GM19351 (cell line): ENCODE results near the gene IGSF8.
"Not testable (repeated sequence)": the region's sequence is repeated elsewhere in the genome, so short reads cannot be mapped to it uniquely, and the experiment has no call there.

Experiments
- ATAC-seq: cut with Tn5 transposase; IDR thresholded peaks from one replicate; pipeline ENCODE4 v1.9.1; 2021; ENCODE audit warnings: mild to moderate bottlenecking, moderate library complexity; ENCODE audit not compliant: unreplicated experiment

The IGSF8 gene

DNA sequence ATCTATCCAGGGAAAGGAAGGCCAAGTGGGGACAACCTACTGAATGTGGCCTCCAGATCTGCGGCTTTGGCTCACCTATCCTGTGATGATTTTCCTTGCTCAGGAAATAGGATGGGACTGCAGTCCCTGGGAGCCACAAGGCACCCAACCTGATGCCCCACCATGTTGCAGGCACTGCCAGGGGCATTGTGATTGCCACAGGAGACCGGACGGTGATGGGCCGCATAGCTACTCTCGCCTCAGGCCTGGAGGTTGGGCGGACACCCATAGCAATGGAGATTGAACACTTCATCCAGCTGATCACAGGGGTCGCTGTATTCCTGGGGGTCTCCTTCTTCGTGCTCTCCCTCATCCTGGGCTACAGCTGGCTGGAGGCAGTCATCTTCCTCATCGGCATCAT lies 29.0 kb upstream of the IGSF8 start:
- ATAC-seq: no peak

DNA sequence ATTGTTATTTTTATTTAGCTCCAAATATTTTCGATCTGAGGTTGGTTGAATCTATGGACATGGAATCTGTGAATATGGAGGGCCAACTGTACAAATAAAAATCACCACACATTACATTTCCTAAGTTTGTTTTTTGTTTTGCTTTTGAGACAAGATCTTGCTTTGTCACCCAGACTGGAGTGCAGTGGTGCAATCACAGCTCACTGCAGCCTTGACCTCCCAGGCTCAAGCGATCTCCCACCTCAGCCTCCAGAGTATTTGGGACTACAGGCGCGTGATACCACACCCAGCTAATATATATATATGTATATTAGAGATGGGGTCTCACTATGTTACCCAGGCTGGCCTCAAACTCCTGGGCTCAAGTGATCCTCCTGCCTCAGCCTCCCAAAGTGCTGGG lies 27.9 kb upstream of the IGSF8 start:
- not testable (repeated sequence) for ATAC-seq

DNA sequence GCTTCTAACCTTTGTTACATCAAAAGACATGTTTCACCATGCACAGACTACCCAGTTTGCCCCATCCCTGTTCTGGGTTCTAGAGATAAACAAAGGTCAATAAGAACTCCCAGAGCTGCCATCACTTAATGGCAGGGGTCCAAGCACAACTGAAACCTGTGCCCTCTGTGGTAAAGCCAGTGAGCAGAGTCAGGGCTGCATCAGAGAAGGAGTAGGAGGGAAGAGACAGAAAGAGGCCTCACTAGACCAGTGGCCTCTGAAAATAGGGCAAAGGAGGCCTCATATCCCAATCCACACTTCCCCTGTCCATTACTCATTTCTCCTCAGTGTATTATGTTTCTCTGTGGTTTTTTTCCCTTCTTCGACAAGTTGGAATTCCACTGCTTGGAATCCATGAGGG lies 27.3 kb upstream of the IGSF8 start:
- ATAC-seq: no peak

DNA sequence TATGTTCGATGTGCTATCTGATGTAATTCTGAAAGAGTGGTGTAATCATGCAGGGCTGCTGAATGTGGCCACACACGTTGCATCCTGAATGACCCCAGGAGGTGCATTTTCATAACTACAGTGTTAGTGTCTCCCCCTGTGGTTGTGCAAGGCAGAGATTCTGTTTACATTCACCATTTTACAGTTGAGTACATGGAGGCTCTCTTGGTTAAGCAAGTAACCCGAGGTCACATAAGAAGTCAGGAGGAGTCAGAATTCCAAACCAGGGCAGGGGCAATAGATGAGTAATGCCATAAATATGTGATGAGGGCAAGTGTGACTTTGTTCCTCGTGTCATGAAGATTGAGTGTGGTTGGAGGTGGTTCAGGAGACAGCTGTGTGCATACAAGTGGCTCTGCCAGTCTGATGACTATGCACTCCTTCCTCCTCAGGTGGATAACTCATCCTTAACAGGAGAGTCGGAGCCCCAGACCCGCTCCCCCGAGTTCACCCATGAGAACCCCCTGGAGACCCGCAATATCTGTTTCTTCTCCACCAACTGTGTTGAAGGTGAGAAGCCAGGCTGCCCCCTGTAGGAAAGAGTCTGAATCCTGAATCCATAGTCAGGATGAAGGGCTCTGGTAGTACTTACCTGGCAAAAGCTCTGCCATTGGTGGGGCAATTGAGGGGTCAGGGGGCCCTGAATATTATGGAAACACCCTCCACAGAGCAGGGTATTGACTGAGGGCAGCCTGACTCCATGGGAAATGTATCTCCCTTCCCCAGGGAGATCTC lies 26.5 kb upstream of the IGSF8 start:
- ATAC-seq: no peak

DNA sequence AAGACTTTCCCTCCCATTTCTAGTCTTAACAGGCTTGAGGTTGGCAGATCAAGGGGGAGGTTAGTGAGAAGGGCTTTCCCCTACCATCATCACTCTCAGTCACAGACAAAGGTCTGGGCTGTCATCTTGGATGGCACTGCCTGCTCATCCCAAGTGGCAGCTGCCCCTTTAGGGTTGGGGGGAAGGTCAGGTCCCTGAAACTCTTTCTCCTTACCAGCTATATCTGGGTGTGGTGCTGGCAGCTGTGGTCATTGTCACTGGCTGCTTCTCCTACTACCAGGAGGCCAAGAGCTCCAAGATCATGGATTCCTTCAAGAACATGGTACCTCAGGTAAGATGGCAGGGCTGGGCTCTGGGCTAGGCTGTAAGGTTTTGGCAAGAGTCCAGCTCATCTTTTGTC lies 25.3 kb upstream of the IGSF8 start:
- no peak for ATAC-seq

DNA sequence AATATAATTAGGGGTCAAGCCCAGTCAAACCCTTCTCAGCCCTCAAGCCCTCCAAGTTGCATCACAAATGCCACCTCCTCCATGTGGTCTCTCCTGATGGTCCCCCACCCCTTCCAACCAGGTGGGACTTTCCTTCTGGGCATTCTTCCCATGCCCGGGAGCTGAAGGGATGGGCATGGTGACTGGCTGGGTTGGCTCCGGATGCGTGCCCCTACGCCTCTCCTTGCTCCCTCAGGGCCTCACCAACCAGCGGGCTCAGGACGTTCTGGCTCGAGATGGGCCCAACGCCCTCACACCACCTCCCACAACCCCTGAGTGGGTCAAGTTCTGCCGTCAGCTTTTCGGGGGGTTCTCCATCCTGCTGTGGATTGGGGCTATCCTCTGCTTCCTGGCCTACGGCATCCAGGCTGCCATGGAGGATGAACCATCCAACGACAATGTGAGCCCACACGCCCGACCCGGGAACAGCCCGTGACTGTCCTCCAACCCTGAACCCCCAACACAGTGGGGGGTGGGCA lies 24.6 kb upstream of the IGSF8 start:
- ATAC-seq: no peak

DNA sequence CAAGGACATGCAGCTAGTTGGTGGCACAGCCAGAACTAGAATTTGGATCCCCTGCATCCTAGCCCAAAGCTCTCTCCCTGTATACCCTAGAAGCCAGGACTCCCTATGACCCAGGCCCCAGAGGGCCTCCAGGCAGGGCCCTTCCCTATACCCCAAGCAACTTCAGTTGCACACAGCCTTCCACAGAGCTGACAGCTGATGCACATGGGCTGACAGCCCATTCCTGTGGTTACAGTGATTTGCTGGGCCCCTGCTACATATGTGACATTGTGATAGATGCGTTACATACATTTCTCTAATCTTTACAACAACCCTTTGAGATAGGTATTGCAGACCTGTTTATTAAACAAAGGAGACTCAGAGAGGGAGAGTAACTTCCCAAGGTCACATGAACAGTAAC lies 23.0 kb upstream of the IGSF8 start:
- no peak for ATAC-seq

DNA sequence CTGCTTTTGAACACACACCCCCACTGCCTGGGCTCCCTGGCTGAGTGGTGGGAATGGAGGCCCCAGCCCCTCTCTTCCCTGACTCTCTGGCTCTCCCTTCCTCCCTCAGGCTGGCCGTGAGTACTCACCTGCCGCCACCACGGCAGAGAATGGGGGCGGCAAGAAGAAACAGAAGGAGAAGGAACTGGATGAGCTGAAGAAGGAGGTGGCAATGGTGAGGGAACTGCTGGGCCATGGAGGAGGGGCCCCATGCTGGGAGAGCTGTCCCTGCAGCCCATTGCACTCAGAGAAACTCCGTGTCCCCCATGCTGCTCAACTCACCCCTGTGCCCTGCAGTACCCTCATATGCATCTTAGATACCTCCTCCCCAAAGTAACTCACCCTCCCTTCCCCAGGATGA lies 22.4 kb upstream of the IGSF8 start:
- ATAC-seq: no peak

DNA sequence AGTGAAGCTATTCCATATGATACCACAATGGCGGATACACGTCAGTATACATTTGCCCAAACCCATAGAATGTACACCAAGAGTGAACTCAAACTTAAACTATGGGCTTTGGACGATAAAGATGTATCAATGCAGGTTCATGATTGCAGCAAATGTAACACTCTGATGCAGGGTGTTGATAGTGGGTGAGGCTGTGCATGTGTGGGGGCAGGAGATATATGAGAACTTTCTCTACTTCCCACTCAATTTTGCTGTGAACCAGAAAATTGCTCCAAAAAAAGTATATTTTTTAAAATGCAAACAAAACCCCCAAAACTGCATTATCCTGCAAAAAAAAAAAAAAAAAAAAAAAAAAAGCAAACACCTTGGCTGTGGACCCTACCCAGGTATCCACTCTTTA lies 20.5 kb upstream of the IGSF8 start:
- ATAC-seq: no peak

DNA sequence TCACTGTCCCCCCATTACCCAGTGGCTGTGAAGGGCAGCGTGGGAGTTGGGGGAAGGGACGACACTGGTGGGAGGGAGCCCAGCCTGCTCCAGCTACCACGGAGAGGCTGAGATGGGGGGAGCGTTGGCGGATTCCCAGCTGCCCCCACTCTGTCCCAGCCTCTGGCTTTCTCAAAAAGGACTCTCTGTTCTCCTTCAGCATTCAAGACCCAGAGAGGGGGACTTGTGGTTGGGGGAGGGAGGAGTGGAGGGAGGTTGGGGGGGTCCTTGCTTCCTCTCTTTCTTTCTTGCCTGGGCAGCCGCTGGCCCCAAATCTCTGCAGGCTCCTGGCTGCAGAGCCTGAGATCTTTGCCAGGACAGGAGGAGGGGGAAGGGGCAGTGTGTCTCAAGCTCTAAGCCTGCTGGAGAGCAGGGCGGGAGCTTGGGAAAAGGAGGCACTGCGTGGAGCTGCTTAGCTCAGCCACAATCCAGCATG lies 19.3 kb upstream of the IGSF8 start:
- ATAC-seq: no peak

DNA sequence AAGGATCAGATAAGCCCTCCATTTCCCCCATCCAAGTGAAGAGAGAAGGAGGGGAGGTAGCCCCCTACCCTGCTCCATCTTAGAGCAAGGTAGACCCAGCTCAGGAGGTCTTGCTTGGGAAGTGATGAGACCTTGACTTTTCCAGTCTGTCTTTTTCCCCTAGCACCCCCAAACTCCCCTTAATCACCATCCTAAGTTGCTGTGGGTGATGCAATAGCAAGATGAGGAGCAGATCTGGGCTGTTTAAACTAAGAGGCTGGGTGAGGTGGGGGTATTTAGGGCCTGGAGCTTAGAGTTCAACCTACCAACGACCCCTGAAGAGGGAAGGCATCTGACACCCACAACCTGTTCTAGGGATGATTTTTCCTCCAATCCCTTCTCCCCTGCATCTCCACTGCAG lies 18.9 kb upstream of the IGSF8 start:
- no peak for ATAC-seq

DNA sequence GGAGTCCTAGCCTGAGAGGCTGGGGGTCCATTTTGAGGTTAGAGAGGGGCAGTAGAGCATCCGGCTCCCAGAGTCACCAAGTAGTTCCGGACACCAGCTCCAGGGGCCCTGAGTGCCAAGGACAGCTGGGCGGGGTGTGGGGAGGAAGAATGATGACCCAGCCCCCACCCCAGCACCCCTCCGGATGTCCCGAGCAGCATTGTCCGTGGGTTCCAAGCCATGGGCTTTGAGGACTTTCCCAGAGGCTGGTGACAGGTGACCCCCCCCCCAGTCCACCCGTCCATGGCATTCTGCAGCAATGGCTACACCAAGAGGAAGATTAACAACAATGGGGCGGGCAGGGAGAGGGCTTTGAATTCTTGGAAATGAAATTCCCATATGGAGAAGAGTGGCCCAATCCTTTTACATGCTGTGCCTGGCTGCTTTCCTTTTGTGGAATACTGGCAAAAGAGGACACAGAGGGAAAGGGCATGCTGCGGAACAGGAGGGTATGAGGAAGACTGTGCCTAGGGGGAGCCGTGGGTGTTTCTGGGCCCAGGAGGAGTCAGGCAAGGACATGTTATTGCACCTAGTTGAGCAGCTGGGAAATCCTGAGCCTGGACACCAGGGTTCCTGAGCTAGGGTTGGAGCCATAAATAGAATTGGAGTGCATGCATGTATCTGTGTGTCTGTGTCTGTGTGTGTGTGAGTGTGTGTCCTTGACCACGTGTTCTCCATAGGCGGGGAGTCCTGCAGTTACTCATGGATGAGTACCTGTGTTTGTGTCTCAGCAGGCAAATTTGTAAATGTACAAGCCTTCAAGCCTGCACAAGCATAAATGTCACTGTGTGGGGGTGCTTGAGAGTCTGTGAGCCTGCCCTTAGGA lies 18.1 kb upstream of the IGSF8 start:
- no peak for ATAC-seq

DNA sequence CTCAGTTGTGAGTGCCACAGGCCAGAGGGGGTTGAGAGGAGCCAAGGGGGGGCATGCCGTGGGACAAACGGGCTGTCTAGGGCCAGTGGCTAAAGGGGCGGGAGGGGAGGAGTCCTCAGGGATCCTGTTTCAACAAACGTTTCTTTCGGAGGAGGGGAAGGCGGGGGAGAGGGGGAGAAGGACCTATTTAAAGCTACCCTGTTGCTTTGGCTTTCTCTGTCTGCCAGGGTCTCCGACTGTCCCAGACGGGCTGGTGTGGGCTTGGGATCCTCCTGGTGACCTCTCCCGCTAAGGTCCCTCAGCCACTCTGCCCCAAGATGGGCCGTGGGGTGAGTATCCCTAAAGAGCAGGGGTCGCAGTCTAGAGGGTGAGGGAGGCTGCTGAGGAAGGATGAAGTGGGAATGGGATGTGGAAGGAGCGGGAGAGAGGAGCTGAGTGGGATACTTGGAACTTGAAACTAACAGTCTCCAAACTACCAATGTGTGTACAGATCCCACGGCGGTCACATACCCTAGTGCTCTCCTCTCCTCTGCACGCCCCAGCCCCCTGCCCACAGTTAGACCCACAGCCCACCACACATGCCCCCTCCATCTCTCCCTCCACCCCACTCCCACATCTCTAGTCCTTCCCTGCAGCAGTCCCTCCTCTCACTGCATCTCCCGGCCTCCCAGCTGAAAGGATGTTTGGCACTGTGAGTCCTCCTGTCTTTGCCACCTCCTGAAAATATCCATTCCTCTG lies 17.3 kb upstream of the IGSF8 start, which contains the start of gene ATP1A2:
Gene ATP1A2, plus strand, starts transcription at position 215 of the 738 bp plus-strand sequence. Its CDS starts 103 bp downstream, at position 318.
- ATAC-seq: no peak

DNA sequence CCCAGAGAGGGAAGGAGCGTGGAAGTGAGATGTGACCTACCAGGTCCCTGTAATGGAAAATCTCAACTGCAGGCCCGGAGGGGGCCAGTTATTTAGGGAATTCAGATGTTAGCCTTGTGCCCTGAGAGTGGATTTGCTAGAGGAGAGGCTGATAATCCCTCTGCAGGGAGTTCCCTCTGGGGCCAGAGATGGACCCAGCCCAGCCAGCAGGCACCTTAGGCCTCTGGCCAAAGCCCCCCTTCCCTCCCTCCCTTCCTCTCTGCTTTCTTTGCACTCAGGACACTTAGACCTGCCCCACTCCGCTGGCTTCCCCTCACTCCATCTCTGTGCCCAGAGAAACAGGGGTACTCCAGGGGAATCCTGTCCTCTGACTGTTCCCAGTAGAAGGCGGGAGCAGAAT lies 15.7 kb upstream of the IGSF8 start:
- ATAC-seq: no peak

DNA sequence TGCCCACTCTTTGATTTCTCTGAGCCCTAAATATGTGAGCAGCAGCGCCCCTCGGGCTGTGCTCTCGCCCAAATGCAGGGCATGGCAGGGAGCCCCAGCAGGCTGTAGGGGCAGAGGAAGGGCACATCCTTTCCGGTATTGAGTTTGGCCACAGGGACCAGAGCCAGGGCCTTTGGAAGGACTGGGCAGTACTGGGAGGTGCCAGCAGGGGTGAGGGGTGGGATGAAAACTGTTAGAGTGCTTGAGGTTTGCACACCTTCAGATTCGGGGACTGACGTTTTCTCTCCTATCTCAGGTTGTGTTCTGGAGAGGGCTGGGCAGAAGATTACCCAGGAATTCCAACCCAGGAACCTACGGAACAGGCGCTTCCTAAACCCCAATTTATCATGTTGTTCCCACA lies 15.0 kb upstream of the IGSF8 start:
- ATAC-seq: no peak

DNA sequence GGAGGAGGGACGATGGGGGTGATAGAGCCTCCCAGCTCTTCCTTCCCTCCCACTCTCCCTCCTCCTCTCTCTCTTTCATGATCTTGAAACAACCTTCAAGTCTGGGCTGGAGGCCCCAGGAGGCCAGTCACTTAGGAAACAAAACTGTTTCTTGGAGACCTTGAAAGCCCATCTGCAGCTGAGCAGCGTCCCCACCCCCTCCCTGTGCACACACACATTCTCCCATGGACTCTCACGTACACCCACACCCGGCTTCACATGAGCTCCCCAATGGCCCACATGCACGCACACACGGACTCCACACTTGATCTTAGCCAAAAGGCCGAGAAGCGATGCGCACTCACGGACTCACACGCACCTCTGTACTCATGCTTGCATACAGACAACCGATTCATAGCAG lies 13.9 kb upstream of the IGSF8 start:
- no peak for ATAC-seq

DNA sequence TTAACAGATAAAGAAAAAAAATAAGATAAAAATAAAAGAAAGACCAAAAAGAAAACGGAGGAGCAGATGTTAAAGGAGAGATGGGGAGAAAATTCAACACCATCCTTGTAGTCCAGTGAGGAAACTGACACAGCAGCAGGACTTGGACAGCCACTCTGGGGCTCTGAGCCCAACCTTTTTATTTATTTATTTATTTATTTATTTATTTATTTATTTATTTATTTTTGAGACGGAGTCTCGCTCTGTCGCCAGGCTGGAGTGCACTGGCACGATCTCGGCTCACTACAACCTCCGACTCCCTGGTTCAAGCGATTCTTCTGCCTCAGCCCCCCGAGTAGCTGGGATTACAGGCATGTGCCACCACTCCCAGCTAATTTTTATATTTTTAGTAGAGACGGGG lies 13.0 kb upstream of the IGSF8 start:
- not testable (repeated sequence) for ATAC-seq

DNA sequence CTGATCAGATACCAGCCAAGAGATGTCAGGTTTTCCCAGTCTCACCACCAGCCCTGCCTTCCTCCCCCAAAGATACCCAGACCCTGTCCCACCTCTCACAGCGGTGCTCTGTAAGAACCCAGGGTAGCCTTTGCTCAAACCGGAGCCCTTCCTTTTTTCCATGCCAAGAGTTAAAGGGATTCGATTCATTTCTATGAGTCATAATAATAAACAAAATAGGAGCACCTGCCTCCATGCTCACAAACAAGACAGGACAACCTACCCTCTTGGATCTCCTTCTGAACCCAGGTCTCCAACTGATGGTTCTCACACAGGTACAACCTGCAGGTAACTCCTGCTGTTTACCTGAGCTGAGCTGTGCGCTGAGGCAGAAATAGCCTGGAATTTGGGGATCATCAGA lies 11.3 kb upstream of the IGSF8 start:
- ATAC-seq: no peak

DNA sequence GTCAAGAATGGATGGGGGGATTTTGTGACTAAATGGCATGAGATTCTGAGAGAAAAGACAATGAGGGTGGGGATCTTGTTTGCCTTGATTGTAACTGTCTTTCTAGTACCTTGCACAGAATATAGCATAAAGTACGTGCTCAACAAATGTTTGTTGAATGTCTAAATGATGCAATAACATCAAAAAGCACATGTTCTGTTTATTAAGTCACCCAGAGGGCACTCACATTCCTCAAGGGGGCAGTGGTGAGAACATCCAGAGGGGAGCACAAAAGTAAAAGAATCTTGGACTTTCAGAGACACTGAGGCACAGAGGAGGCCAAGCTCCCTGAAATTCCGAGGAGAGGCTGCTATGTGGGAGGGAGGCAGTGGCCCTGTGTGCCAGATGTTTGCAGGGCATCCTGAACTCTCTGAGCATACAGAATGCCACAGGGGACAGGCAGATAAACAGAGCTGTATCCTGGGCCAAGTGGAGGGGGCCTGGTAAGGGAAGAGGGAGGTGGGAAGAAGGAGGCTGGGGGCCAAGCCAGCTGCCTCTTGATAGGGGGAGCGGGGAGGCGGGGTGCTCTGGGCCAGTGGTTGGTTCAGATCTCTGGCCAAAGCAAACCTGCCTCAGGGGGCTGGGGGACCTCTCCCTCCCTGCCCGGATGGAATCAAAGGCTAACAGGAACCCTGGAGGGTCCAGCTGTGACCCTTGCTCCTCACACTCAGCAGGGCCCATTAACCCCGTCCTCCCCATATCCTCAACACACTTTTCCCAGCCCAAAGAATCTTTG lies 10.7 kb upstream of the IGSF8 start:
- ATAC-seq: no peak

DNA sequence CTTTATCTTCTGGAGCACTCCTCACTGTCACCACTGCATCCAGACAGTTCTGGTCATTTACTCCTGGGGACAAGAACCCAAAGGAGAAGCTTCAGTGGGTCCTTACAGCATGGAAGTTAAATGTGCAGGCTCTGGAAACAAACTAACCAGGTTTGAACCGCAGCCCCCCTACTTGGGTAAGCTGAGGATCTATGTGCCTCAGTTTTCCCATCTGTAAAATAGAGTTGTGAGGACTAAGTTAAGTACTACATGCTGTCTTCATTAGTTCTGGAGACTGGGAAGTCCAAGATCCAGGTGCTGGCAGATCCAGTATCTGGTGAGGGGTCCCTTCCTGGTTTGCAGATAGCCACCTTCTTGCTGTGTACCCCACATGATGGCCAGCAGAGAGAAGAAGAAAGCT lies 9.1 kb upstream of the IGSF8 start:
- ATAC-seq: no peak
